ENCODE data around the gene CAMK2N1. TPM values are rescaled to one million over a fixed set of nuclear protein-coding genes. Genes with fewer than 3 reads are reported as not detected.
"Not testable (repeated sequence)": the region's sequence is repeated elsewhere in the genome, so short reads cannot be mapped to it uniquely, and the experiment has no call there.

CAMK2N1 gene
- total RNA-seq, 3 donors from 2014 or later: 162 to 274 (median 163) TPM

GRCh38 chr1:20499718-20500117 lies 13.7 kb upstream of the CAMK2N1 start:
- peaks cover 8% of the 10 kb centered on the region for H3K36me3 ChIP-seq (ENCODE audit: low read depth)
- peaks cover under 1% of the 10 kb centered on the region for H3K4me1 ChIP-seq (ENCODE audit: low read depth)
- TF ChIP-seq CTCF (IDR thresholded peaks at IDR 0.05): no peak
- ATAC-seq (no peak), DNase-seq (no peak)
- intact Hi-C loops (cut with DNase I, micrococcal nuclease): loop anchor here in 1 of 2 donors (10.0 kb wide), 1 partner anchor 125 kb away; no protein-coding TSS in a partner anchor
- no peaks in the 10 kb centered on the region for H3K9me3 ChIP-seq
- no peak overlapping the region for H3K4me3 ChIP-seq

GRCh38 chr1:20499105-20499504 lies 13.1 kb upstream of the CAMK2N1 start:
- intact Hi-C loops (cut with DNase I, micrococcal nuclease): loop anchor here in 1 of 2 donors (10.0 kb wide), 1 partner anchor 124 kb away; no protein-coding TSS in a partner anchor
- no peak for DNase-seq

GRCh38 chr1:20498116-20498515 lies 12.1 kb upstream of the CAMK2N1 start:
- intact Hi-C loops (cut with DNase I, micrococcal nuclease): loop anchor here in 1 of 2 donors (10.0 kb wide), 1 partner anchor 123 kb away; no protein-coding TSS in a partner anchor
- H3K36me3 ChIP-seq (ENCODE audit: low read depth): peaks cover 8% of the 10 kb centered on the region

More at GRCh38 chr1:20499105-20499504, 13.1 kb upstream of the CAMK2N1 start:
- ATAC-seq: no peak
- peaks cover 2% of the 10 kb centered on the region for H3K4me1 ChIP-seq (ENCODE audit: low read depth)
- H3K36me3 ChIP-seq (ENCODE audit: low read depth): peaks cover 8% of the 10 kb centered on the region
- H3K9me3 ChIP-seq: no peaks in the 10 kb centered on the region
- no peak overlapping the region for H3K4me3 ChIP-seq
- TF ChIP-seq CTCF (IDR thresholded peaks at IDR 0.05): no peak

GRCh38 chr1:20497506-20497905 lies 11.5 kb upstream of the CAMK2N1 start:
- no peak for TF ChIP-seq CTCF (IDR thresholded peaks at IDR 0.05)
- intact Hi-C loops (cut with DNase I, micrococcal nuclease): loop anchor here in 1 of 2 donors (10.0 kb wide), 1 partner anchor 123 kb away; no protein-coding TSS in a partner anchor
- H3K9me3 ChIP-seq: no peaks in the 10 kb centered on the region
- peaks cover 5% of the 10 kb centered on the region for H3K4me1 ChIP-seq (ENCODE audit: low read depth)
- ATAC-seq (no peak), DNase-seq (no peak)
- H3K36me3 ChIP-seq (ENCODE audit: low read depth): peaks cover 3% of the 10 kb centered on the region
- no peak overlapping the region for H3K4me3 ChIP-seq

More at GRCh38 chr1:20498116-20498515, 12.1 kb upstream of the CAMK2N1 start:
- no peak for ATAC-seq
- Histone ChIP-seq H3K4me1 (ENCODE audit: low read depth) (peaks cover 5% of the 10 kb centered on the region), H3K4me3 (no peak overlapping the region), H3K9me3 (no peaks in the 10 kb centered on the region)
- no peak for DNase-seq
- TF ChIP-seq CTCF (IDR thresholded peaks at IDR 0.05): no peak

GRCh38 chr1:20496725-20497383 lies 10.8 kb upstream of the CAMK2N1 start:
- H3K9me3 ChIP-seq; H3K4me1 ChIP-seq (ENCODE audit: low read depth); H3K36me3 ChIP-seq (ENCODE audit: low read depth); DNase-seq; ATAC-seq; H3K4me3 ChIP-seq: not testable (repeated sequence)
- intact Hi-C loops (cut with DNase I, micrococcal nuclease): loop anchor here in 1 of 2 donors (10.0 kb wide), 1 partner anchor 122 kb away; no protein-coding TSS in a partner anchor

- Histone ChIP-seq H3K4me1 (ENCODE audit: low read depth) (peaks cover 5% of the 10 kb centered on the region), H3K36me3 (ENCODE audit: low read depth) (no peaks in the 10 kb centered on the region), H3K4me3 (no peak overlapping the region), H3K9me3 (no peaks in the 10 kb centered on the region)
- no peak for TF ChIP-seq CTCF (IDR thresholded peaks at IDR 0.05)
- no peak for DNase-seq
- intact Hi-C loops (cut with DNase I, micrococcal nuclease): loop anchor here in 1 of 2 donors (10.0 kb wide), 1 partner anchor 121 kb away; no protein-coding TSS in a partner anchor
- peak; percentile 46 for ATAC-seq
Observed at GRCh38 chr1:20496241-20496661, 10.2 kb upstream of the CAMK2N1 start.

All from mucosa of descending colon (tissue), 3 donors.